Progenitor cell of endocrine pancreas (in vitro differentiated cells): ENCODE measurements around the gene CCDC18. TPM values are rescaled to one million over a fixed set of nuclear protein-coding genes. Genes with fewer than 3 reads are reported as not detected.

Experiments used
- DNase-seq: peaks from one replicate; pipeline ENCODE4 v3.0.0; 2021; ENCODE audit warnings: low spot score; ENCODE audit not compliant: unreplicated experiment
- H3K27ac Mint-ChIP-seq: 2 replicates; pipeline ENCODE4 v1.8.0; 2021; ENCODE audit warnings: mild to moderate bottlenecking, moderate library complexity, mixed read lengths
- H3K27me3 Mint-ChIP-seq: 2 replicates; pipeline ENCODE4 v1.8.0; 2021; ENCODE audit warnings: mixed read lengths
- H3K36me3 Mint-ChIP-seq: 2 replicates; pipeline ENCODE4 v1.8.0; 2022; ENCODE audit warnings: mixed read lengths; ENCODE audit not compliant: insufficient read depth
- H3K4me1 Mint-ChIP-seq: 2 replicates; pipeline ENCODE4 v1.8.0; 2021; ENCODE audit warnings: low read depth, mixed read lengths
- H3K4me3 Mint-ChIP-seq: 2 replicates; pipeline ENCODE4 v1.8.0; 2021; ENCODE audit warnings: low read depth, mild to moderate bottlenecking, moderate library complexity, mixed read lengths
- H3K9me3 Mint-ChIP-seq: 2 replicates; pipeline ENCODE4 v1.8.0; 2021; ENCODE audit warnings: low read depth, mixed read lengths
- total RNA-seq: library from RNA; stranded (reverse); gene quantifications from 2 replicates; pipeline ENCODE4 v1.2.1, GENCODE V29; 2021
- TF ChIP-seq, protein P1 (sequence below): fragments of 200-600 bp; sonication (generic); IDR thresholded peaks from one replicate; pipeline ENCODE4 v1.5.0; 2021; ENCODE audit warnings: antibody characterized with exemption, mild to moderate bottlenecking; ENCODE audit not compliant: unreplicated experiment

Gene CCDC18
- total RNA-seq, 1 donor from 2014 or later, result 12.4 TPM

DNA sequence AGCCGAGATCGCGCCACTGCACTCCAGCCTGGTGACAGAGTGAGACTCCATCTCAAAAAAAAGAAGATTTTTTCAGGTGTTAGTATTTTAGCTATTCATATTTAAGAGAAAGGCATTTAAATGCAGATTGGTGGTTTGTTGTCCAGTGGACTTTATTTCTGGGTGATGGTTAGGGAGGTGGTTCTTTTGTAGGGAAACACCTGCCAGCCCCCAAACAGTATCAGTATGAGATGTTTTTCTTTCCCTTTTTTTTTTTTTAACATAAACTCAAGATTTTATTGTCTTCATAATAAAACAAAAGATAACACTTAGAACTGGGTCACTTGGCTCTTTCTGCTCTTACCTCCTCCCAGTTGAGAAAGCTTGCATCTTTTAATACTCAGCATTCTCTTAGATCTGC is 9.9 kb downstream of the CCDC18 start:
- Mint-ChIP-seq H3K4me3 (no peak overlapping the region), H3K27ac (no peak overlapping the region), H3K36me3 (peaks cover 2% of the 10 kb centered on the region), H3K27me3 (no peaks in the 10 kb centered on the region), H3K9me3 (no peaks in the 10 kb centered on the region), H3K4me1 (no peaks in the 10 kb centered on the region)
- TF ChIP-seq, protein P1, sequence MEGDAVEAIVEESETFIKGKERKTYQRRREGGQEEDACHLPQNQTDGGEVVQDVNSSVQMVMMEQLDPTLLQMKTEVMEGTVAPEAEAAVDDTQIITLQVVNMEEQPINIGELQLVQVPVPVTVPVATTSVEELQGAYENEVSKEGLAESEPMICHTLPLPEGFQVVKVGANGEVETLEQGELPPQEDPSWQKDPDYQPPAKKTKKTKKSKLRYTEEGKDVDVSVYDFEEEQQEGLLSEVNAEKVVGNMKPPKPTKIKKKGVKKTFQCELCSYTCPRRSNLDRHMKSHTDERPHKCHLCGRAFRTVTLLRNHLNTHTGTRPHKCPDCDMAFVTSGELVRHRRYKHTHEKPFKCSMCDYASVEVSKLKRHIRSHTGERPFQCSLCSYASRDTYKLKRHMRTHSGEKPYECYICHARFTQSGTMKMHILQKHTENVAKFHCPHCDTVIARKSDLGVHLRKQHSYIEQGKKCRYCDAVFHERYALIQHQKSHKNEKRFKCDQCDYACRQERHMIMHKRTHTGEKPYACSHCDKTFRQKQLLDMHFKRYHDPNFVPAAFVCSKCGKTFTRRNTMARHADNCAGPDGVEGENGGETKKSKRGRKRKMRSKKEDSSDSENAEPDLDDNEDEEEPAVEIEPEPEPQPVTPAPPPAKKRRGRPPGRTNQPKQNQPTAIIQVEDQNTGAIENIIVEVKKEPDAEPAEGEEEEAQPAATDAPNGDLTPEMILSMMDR, result no peak
- no peak for DNase-seq

DNA sequence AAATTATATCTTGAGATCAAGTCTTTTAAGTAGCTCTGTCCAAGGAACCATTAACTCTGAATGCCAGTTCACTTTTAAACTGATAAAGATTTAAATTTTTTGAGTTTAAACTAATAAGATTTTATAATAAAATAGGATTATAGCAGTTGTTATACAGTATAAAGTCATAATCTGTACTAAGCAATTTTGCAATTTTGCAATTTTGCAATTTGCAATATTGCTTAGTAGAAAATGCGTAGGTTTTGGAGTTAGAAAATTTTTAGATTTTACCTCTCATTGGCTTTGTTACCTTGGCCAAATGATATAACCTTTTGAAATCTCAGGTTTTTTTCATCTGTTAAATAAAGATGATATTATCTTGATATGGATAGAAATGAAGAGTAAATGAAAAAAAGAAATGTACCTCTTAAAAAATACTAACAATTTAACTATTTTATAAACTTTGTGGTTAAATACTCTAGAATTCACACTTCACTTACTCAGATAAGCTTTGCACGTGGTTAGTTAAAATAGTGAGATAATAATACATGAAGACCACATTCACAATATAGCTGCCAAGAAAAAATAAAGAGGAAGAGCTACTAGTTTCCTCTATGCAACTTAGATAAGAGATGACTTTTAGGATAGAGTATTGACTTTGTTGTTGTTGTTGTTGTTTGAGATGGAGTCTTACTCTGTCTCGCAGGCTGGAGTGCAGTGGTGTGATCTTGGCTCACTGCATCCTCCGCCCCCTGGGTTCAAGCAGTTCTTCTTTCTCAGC is 13.9 kb downstream of the CCDC18 start:
- Mint-ChIP-seq H3K27ac (no peak overlapping the region), H3K9me3 (peaks cover 4% of the 10 kb centered on the region), H3K27me3 (no peaks in the 10 kb centered on the region), H3K36me3 (peaks cover 9% of the 10 kb centered on the region), H3K4me1 (no peaks in the 10 kb centered on the region), H3K4me3 (no peak overlapping the region)
- no peak for DNase-seq
- TF ChIP-seq, protein P1, result no peak

DNA sequence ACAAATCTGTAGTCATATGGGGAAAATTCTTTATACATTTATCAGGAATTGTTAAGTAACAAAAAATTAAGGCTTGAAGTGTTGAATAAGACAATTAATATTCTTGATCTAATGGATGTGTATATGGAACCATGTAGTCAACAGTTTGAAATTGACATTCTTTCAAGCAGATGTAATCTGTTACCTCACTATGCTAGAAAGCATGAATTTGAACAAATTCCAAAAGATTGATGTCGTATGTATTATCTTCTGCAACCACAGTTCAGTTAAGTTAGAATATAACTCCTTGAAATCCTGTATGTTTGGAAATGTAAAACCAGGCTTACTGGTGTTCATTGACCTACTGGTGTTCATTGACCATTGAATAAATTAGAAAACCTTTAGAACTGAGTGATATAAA is 16.1 kb downstream of the CCDC18 start:
- H3K9me3 Mint-ChIP-seq, result peaks cover 4% of the 10 kb centered on the region
- H3K4me1 Mint-ChIP-seq, result peaks cover 7% of the 10 kb centered on the region
- no peak overlapping the region for H3K4me3 Mint-ChIP-seq
- no peak for DNase-seq
- TF ChIP-seq, protein P1, result no peak
- H3K27ac Mint-ChIP-seq, result no peak overlapping the region
- H3K36me3 Mint-ChIP-seq, result peaks cover 9% of the 10 kb centered on the region
- no peaks in the 10 kb centered on the region for H3K27me3 Mint-ChIP-seq

DNA sequence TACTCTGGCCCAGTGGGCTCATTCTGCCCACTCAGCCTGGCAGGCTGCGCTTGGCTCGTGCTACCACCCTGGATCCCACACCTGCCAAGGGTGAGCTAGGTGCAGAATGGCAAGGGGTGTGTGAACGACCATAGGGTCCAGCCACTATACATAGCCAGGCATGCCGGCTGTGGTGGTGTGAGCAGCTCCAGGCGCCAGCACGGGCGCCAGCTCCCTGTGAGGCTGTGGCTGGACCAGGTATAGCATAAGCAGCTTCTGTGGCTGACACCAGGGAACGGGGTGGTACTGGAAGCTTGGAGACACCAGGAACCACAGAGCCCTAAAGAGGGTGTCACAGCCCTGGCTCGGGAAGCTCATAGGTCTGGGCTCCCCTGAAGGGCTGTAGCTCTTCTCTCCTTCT is 18.6 kb downstream of the CCDC18 start:
- Mint-ChIP-seq H3K27me3 (no peaks in the 10 kb centered on the region), H3K27ac (no peak overlapping the region), H3K4me1 (peaks cover 7% of the 10 kb centered on the region), H3K9me3 (peaks cover 4% of the 10 kb centered on the region), H3K4me3 (no peak overlapping the region), H3K36me3 (peaks cover 9% of the 10 kb centered on the region)
- TF ChIP-seq, protein P1, result no peak
- DNase-seq, result no peak

DNA sequence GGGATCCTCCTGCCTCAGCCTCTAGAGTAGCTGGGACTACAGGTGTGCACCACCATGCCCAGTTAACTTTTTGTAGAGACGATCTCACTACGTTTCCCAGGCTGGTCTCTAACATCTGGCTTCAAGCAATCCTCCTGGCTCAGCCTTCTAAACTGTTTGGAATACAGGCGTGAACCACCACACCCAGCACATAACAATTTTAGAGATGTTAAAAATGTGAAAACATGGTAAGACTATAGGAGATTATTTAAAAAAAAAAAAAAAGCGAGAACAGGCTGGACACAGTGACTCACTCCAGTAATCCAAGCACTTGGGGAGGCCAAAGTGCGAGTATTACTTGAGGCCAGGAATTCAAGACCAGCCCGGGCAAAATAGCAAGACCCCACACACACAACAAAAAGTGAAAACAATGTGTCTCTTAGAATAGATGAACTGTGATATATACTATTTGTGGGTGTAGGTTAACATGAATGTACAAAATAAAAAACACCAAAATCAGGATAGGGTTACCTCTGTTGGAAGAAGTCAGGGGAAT is 19.6 kb downstream of the CCDC18 start:
- Mint-ChIP-seq H3K4me3 (no peak overlapping the region), H3K36me3 (peaks cover 7% of the 10 kb centered on the region), H3K9me3 (peaks cover 4% of the 10 kb centered on the region), H3K27ac (no peak overlapping the region), H3K4me1 (peaks cover 7% of the 10 kb centered on the region), H3K27me3 (no peaks in the 10 kb centered on the region)
- no peak for DNase-seq
- TF ChIP-seq, protein P1, result no peak
